ENCODE results near the gene ARMC9.
A peak's percentile ranks its signal among the peaks of the same experiment; 100 is the strongest.
"Not testable (repeated sequence)": the region's sequence is repeated elsewhere in the genome, so short reads cannot be mapped to it uniquely, and the experiment has no call there.

Gene ARMC9

GRCh38 chr2:231394211-231395141 is 196.0 kb downstream of the ARMC9 start:
- intact Hi-C loops (cut with DNase I), result loop anchor here (5.0 kb wide), 1 partner anchor 47 kb away; no protein-coding TSS in a partner anchor
- DNase-seq, result no peak

GRCh38 chr2:231395188-231396057 is 197.0 kb downstream of the ARMC9 start, which contains the start of gene B3GNT7:
Gene B3GNT7 (plus strand): TSS chr2:231395710. CDS start chr2:231395804, 94 bp downstream.
- intact Hi-C loops (cut with DNase I), result no loop called here
- no peak for DNase-seq

DNA sequence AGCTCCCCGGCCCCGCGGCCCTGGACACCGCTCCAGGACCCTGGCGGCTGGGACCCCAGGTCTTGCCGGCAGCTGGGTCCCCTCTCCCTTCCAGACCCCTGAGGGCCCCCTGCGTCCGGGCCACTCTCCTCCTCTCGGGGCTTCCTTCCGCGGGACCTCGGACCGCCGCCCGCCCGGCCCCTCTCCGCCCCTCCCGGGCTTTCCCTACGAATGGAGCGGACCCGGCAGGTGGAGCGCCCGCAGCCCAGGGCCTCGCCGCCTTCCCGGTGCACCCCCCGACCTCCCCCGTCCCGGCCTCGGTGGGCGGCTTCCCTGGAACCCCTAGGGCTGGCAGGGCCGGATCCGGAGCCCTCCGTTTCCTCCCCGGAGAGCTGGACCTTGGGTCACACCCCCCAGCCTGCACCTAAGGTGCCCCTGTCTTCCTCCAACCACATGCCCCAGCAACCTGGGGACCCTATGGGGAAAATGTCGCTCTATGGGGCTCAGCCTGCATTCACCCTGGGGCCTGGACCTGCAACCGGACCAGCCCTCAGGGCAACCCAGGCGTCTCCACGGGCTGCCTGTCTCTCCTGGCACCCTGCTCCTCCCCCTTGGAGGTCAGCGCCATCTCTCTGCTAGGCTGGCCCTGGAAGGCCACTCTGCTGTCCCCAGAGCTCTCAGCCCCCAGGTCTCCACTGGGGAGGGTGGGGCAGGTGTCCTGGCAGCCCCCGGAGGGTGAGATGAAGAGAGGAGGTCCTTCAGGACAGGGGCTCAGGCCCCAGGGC is 197.8 kb downstream of the ARMC9 start:
- DNase-seq, result peak in 6 of 42 donors; percentile 33 to 64 (median 49)
- intact Hi-C loops (cut with DNase I), result no loop called here

DNA sequence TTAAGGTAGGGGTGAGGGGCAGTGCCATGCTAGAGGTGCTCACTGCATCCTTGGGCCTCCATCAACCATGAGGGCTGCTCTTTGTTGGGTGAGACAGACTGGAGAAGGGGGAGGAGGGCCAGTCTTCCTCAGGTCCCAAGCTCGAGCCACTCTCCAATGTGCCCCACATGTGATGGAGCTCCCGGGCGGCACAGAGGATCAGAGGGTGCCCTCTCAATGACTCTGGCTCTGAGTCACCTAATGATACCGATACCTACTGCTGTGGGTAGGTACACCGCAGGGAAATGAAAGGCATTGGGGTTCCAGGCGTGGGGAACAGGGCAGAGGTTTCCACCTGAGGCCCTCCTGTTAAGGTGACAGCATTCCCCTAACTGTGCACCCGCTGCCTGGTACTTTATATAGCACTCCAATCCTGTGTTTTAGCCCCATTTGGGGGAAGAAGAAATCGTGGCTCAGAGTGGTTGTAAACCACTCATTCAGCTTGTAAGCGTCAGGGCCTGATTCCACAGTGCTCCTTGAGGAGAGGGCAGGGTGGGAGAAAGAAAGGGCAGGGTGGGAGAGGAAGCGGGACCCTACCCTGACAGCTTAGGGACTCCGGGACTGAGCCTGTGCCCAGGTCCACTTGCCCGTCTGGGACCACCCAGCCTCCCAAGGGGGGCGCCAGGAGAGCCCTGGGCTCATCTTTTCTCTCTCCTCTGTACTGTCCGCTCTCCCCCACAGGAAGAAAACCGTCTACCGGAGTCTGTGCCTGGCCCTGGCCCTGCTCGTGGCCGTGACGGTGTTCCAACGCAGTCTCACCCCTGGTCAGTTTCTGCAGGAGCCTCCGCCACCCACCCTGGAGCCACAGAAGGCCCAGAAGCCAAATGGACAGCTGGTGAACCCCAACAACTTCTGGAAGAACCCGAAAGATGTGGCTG is 198.8 kb downstream of the ARMC9 start:
- peak in 3 of 42 donors; percentile 25 to 44 (median 27) for DNase-seq
- intact Hi-C loops (cut with DNase I), result no loop called here

DNA sequence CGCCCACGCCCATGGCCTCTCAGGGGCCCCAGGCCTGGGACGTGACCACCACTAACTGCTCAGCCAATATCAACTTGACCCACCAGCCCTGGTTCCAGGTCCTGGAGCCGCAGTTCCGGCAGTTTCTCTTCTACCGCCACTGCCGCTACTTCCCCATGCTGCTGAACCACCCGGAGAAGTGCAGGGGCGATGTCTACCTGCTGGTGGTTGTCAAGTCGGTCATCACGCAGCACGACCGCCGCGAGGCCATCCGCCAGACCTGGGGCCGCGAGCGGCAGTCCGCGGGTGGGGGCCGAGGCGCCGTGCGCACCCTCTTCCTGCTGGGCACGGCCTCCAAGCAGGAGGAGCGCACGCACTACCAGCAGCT is 199.5 kb downstream of the ARMC9 start:
- intact Hi-C loops (cut with DNase I), result no loop called here
- peak in 1 of 42 donors; percentile 13 for DNase-seq

GRCh38 chr2:231398585-231398984 is 200.2 kb downstream of the ARMC9 start:
- intact Hi-C loops (cut with DNase I), result no loop called here
- no peak for DNase-seq

- intact Hi-C loops (cut with DNase I), result no loop called here
These were observed 200.8 kb downstream of the ARMC9 start for GRCh38 chr2:231399046-231399852.

DNA sequence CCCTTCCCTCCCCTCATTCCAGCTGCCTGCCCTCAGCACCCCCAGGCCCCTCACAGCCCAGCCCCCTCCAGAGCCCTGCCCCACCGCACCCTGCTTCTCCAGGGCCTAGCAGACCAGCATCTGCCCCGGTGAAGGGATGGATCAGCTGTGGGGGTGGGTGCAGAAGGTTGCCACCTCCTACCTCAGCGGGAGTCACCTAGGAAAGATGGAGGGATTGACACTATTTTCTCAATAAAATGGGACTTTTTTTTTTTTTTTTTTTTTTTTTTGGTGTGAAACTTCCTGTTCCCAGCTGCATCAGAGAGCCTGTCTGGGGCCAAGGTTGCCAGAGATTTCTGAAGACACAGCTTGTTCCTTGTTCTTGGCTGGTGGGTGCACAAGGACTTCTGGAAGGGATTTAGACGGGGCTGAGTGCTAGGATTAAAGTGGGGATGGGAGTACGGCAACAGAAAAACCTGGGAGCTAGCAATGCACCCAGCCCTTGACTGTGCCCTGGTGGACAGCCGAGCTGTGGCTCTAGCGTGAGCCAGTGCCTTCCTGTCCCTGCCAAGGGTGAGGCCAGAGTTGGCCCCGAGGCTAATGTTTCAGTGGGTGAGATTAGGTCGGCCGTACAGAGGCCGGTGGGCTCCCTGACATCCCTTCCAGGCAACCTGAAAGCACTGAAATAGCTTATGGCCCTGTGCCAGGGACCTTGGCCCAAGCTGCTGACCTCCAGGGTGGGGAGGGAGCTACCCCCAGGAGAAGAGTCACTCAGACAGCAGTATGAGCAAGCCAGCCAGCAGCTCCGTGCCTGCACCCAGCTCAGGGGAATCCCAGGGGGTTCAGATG is 201.6 kb downstream of the ARMC9 start:
- intact Hi-C loops (cut with DNase I), result no loop called here
- peak in 36 of 42 donors; percentile 47 to 85 (median 64) for DNase-seq

More at GRCh38 chr2:231399046-231399852, 200.8 kb downstream of the ARMC9 start:
- no peak for DNase-seq

GRCh38 chr2:231400681-231401080 is 202.2 kb downstream of the ARMC9 start:
- DNase-seq, result not testable (repeated sequence)

GRCh38 chr2:231401101-231401500 is 202.7 kb downstream of the ARMC9 start:
- intact Hi-C loops (cut with DNase I); DNase-seq: not testable (repeated sequence)

More at GRCh38 chr2:231400681-231401080, 202.2 kb downstream of the ARMC9 start:
- intact Hi-C loops (cut with DNase I), result not testable (repeated sequence)

GRCh38 chr2:231403421-231404182 is 205.2 kb downstream of the ARMC9 start:
- DNase-seq, result not testable (repeated sequence)

DNA sequence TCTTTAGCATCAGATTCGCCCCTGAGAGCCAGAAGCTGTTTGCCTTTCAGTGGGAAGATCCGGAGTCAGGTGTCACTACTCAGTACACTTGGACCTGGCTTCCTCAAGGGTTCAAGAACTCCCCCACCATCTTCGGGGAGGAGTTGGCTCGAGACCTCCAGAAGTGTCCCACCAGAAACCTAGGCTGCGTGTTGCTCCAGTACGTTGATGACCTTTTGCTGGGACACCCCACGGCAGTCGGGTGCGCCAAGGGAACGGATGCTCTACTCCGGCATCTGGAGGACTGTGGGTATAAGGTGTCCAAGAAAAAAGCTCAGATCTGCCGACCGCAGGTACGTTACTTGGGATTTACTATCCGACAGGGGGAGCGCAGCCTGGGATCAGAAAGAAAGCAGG is 205.8 kb downstream of the ARMC9 start:
- intact Hi-C loops (cut with DNase I); DNase-seq: not testable (repeated sequence)

More at GRCh38 chr2:231403421-231404182, 205.2 kb downstream of the ARMC9 start:
- intact Hi-C loops (cut with DNase I), result not testable (repeated sequence)

DNA sequence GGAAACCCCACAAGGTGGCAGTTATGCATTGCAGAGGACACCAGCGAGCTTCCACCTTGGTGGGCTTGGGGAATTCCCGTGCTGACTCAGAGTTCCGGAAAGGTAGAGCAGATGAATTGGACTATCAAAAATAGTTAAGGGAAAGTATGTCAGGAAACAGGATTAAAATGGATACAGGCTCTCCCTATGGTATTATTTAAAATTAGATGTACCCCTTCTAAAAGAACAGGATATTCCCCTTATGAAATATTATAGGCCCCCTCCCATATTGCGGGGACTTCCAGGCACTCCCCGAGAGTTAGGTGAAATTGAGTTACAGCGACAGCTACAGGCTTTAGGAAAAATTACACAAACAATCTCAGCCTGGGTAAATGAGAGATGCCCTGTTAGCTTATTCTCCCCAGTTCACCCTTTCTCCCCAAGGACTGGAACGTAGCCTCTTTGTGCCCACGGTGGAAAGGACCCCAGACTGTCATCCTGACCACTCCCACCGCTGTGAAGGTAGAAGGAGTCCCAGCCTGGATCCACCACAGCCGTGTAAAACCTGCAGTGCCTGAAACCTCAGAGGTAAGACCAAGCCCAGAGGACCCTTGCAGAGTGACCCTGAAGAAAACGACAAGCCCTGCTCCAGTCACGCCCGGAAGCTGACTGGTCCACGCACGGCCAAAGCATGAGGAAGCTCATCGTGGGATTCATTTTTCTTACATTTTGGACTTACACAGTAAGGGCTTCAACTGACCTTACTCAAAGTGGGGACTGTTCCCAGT is 207.4 kb downstream of the ARMC9 start:
- intact Hi-C loops (cut with DNase I); DNase-seq: not testable (repeated sequence)

GRCh38 chr2:231407686-231408085 is 209.3 kb downstream of the ARMC9 start:
- intact Hi-C loops (cut with DNase I), result not testable (repeated sequence)

More at GRCh38 chr2:231407686-231408085, 209.3 kb downstream of the ARMC9 start:
- DNase-seq, result not testable (repeated sequence)

All from head of caudate nucleus (tissue), 42 donors.